Iris pigment epithelial cell (primary cell): Measurements from ENCODE around the gene EHHADH.
"Not testable (repeated sequence)": the region's sequence is repeated elsewhere in the genome, so short reads cannot be mapped to it uniquely, and the experiment has no call there.

Experiments
- DNase-seq: peaks from one replicate; pipeline ENCODE4 v3.0.0-alpha.2; 2011; ENCODE audit warnings: low read depth

EHHADH gene

GRCh38 chr3:185251272-185251671 is 2.6 kb downstream of the EHHADH start:
- DNase-seq, result no peak

DNA sequence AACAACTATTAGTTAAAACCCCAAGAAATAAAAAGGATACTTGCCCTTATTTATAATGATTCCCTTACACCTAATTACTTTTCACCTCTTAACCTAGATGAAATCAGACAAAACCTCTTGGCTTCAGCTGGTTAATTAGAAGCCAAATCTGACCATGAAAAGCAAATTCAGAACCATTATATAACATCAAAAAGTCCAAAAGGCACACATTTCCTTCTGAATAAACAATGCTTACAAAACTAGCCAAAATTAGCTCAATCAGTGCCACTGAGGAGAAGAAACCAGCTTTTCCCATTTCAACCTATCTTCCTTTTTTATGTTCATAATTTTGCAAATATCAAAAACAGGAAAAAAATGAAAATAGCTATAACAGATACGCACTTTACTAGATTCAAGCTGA is 3.2 kb downstream of the EHHADH start:
- no peak for DNase-seq

- DNase-seq, result peak; percentile 42
These were observed 3.6 kb downstream of the EHHADH start for GRCh38 chr3:185250247-185250646.

- DNase-seq, result no peak
These were observed 11.2 kb downstream of the EHHADH start for GRCh38 chr3:185242642-185243041.

- no peak for DNase-seq
These were observed 16.9 kb downstream of the EHHADH start for GRCh38 chr3:185236969-185237368.

DNA sequence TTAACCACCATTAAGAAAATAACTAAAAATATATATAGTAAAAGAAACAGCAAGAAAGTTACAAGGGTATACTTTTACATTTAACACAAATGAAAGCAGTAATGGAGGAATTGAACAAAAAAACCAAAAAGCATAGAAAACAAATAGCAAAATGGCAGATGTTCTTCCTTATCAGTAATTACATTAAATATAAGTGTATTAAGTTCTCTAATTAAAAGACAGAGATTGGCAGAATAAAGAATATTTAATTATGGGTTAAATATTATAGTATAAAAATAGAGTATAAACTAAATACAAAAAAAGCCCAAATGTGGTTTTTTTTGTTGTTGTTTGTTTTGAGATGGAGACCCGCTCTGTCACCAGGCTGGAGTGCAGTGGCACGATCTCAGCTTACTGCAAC is 20.5 kb downstream of the EHHADH start:
- DNase-seq, result no peak

- not testable (repeated sequence) for DNase-seq
These were observed 27.3 kb downstream of the EHHADH start for GRCh38 chr3:185226526-185226925.

DNA sequence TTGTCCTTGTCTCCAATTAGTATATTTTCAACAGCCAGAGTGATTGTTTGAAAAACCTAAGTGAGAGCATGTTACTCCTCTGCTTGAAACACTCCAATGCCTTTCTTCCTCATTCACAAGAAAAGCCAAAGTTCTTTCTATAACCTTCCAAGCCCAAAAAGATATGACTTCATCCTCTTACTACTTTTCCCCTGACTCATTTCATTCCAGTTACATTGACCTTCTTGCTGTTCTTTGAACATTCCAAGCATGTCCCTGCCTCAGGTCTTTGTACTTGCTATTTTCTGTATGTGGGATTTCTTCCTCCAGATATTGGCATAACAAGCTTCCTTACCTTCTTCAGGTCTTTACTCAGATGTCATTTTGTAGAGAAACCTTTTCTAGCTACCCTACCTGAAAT is 28.3 kb downstream of the EHHADH start:
- peak; percentile 71 for DNase-seq

GRCh38 chr3:185225080-185225479 is 28.8 kb downstream of the EHHADH start:
- no peak for DNase-seq

DNA sequence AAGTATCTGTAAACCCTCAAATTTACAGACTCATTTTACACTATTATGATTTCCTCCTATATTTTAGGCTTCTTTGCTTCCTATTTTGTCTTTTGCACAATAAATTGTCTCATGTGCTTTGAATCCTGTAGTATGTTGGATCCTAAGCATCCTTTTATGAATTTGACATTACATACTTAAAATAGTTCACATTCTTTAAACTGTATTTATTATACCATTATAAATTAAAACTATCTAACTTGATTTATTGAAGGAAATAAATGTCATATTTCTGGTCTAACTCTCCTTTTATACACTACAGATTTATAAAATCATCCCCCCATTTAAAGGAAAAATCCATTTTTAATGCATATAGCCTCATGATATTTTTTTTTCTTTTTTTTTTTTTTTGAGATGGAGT is 32.6 kb downstream of the EHHADH start:
- DNase-seq, result no peak

- DNase-seq, result no peak
These were observed 37.3 kb downstream of the EHHADH start for GRCh38 chr3:185216607-185216958.

GRCh38 chr3:185215873-185216606 is 37.8 kb downstream of the EHHADH start:
- peak; percentile 24 for DNase-seq

DNA sequence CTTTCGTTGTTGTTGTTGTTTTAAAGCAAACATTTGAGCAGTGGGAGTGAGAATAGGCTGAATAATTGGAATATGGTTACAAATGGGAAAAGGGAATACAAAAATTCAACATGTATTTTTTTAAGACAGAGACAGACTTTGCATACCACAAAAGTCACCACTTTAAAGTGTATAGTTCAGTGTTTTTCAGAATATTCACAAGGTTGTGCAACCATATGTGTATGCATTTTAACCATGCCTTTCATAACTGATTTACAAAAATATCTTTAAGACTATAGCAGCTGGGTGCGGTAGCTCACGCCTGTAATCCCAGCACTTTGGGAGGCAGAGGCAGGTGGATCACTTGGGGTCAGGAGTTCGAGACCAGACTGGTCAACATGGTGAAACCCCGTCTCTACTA is 41.3 kb downstream of the EHHADH start:
- DNase-seq, result no peak

DNA sequence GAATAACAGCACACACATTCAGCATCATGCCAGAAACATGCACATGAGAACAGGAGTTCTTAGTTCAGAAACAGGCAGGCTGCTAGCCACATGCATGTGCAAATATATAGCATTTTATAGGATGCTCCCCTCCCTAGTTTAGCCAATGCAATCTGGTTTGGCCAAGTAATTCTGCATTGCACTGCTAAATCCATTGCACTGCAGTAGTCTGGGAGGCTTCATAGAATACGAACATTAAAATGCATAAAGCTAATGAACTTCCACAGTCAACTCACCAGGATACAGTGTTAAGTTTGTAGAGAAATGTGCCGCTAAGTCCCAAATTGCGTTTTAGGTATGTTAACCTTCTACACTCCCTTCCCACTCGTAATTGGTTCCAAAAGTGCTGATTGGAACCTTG is 41.8 kb downstream of the EHHADH start:
- no peak for DNase-seq

GRCh38 chr3:185210621-185211142 is 43.2 kb downstream of the EHHADH start:
- DNase-seq, result no peak

GRCh38 chr3:185208823-185209222 is 45.0 kb downstream of the EHHADH start:
- no peak for DNase-seq

DNA sequence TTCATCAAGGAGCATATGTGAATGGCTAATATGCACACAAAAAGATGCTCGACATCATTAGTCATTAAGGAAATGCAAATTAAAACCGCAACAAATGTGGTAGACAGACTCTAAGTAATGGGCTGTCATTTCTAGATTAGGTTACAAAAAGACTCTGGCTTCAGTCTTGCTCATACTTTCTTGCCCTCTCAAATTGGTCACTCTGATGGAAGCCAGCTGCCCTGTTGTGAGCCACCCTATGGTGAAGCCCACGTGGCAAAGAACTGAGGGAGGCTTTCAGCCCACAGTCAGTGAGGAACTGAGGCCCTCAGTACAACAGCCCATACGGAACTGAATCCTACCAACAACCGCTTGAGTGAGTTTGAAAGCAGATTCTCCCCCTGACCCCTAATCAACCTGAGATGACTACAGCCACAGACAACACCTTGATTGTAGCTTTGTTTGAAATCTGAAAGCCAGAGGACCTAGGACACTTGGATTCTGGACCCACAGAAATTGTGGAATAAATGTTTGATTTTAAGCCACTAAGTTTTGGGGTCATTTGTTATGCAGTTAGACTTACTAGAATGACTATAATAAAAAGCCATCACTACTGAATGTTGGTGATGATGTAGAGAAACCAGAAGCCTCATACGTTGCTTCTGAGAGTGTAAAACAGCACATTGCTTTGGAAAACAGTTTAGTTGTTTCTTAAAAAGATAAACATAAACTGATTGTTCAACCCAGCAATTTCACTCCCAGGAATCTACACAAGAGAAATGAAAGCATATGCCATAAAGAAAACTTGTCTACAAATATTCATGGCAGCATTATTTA is 45.7 kb downstream of the EHHADH start:
- no peak for DNase-seq

GRCh38 chr3:185207481-185207880 is 46.4 kb downstream of the EHHADH start:
- no peak for DNase-seq

DNA sequence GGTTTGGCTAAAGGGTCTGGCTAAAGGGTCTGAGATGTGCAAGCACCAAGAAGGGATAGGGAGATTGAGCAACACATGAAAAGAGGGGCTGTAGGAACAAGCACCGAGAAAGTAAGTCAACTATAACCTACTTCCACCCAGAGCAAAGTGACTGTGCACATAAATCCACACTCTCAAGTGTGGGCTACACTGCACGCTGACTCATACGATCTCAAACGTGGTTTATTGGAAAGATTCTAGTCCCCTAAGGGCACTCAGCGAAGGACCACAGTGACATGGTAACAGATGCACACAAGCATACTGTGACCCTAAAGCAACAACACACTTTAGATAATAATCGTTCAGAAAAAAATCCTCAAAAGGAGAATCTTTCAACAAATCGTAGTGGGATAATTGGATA is 48.0 kb downstream of the EHHADH start:
- DNase-seq, result no peak

DNA sequence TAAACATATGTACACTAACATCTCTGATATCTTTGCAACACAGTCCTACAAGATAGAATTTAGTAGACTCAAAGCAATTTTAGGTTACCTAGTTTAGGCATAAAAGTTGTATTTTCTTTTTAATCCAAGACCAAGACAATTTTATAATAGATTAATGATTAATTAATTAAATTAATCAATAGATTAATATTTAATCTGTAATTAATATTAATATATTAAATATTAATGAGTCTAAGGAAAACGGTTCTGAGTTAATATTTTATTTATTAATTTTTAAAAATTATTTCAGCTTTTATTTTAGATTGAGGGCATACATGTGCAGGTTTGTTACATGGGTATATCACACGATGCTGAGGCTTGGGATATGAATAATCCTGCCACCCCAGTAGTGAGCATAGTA is 49.0 kb downstream of the EHHADH start:
- no peak for DNase-seq

- DNase-seq, result peak; percentile 83
These were observed 53.2 kb downstream of the EHHADH start for GRCh38 chr3:185200639-185201038.

DNA sequence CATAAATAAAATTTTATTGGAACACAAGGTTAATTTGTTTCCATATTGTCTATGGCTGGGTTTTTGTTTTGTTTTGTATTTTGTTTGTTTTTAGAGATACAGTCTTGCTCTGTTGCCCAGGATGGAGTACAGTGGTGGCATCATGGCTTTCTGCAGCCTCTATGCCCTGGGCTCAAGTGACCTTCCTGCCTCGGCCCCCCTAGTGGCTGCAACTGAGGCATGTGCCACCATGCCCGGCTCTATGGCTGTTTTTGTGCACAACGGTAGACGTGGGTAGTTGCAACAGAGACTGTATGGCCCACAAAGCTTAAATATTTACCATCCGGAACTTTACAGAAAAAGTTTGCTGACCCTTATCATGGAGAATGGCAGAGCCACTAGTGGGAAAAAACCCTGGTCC is 54.2 kb downstream of the EHHADH start:
- no peak for DNase-seq

DNA sequence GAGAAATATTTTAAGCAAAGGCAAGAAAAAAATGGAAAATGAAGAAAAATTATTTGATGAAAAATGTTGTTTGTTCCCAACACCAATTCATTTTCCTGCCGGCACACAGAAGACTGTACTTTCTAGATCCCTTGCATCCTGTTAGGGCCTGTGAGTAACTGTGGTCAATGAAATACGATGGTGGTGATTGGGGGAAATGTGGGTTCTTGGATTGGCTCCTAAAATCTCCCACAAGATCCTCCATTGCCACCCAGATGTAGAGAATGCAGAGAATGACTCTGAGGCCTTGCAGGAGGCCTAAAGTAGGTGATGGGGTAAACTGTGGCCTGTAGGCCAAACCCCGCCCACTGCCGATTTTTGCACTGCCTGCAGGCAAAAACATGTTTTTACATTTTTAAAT is 54.6 kb downstream of the EHHADH start:
- DNase-seq, result peak; percentile 9
